HAP-1 (cell line): ENCODE measurements around the gene CCDC88B.
A peak's percentile ranks its signal among the peaks of the same experiment; 100 is the strongest.

Experiments used
- DNase-seq, 2 experiments: peaks; one replicate each; pipeline ENCODE4 v3.0.0-alpha.2; 2016 to 2020; ENCODE audit warnings: low spot score in 2 of 2
- H3K27me3 ChIP-seq: fragments of 250-450 bp; sonication (Bioruptor Pico); 2 replicates; pipeline ENCODE4 v1.5.1; 2020; ENCODE audit warnings: low read depth, mild to moderate bottlenecking, moderate library complexity
- H3K36me3 ChIP-seq: fragments of 250-450 bp; sonication (Bioruptor Pico); replicated peaks from 2 replicates; pipeline ENCODE4 v1.5.1; 2020; ENCODE audit warnings: mild to moderate bottlenecking
- H3K4me1 ChIP-seq: fragments of 250-450 bp; sonication (Bioruptor Pico); 2 replicates; pipeline ENCODE4 v1.5.1; 2020; ENCODE audit warnings: mild to moderate bottlenecking
- H3K4me3 ChIP-seq: fragments of 250-450 bp; sonication (Bioruptor Pico); 2 replicates; pipeline ENCODE4 v1.5.1; 2020; ENCODE audit warnings: mild to moderate bottlenecking, moderate library complexity
- H3K9me3 ChIP-seq: fragments of 250-450 bp; sonication (Bioruptor Pico); 2 replicates; pipeline ENCODE4 v1.5.1; 2020; ENCODE audit warnings: mild to moderate bottlenecking, moderate library complexity
- in situ Hi-C: fragments of 300-500 bp; cut with MboI; formaldehyde crosslinking; loops from 3 replicates; pipeline ENCODE4 v1.14.3; 2020; ENCODE audit warnings: low sequenced_read_pairs, inconsistent platforms, mixed read lengths

Gene CCDC88B

GRCh38 chr11:64360448-64360921 lies 20.5 kb downstream of the CCDC88B start:
- no peak for DNase-seq
- H3K4me3 ChIP-seq = no peak overlapping the region

GRCh38 chr11:64361659-64362058 lies 21.7 kb downstream of the CCDC88B start:
- H3K4me3 ChIP-seq = no peak overlapping the region
- peaks cover 9% of the 10 kb centered on the region for H3K4me1 ChIP-seq
- peaks cover 29% of the 10 kb centered on the region for H3K36me3 ChIP-seq
- no peaks in the 10 kb centered on the region for H3K9me3 ChIP-seq
- in situ Hi-C loops = no loop called here
- no peaks in the 10 kb centered on the region for H3K27me3 ChIP-seq
- DNase-seq = no peak

More at GRCh38 chr11:64360448-64360921, 20.5 kb downstream of the CCDC88B start:
- Histone ChIP-seq H3K27me3 (no peaks in the 10 kb centered on the region), H3K4me1 (peaks cover 9% of the 10 kb centered on the region), H3K9me3 (no peaks in the 10 kb centered on the region), H3K36me3 (peaks cover 21% of the 10 kb centered on the region)
- in situ Hi-C loops = no loop called here

GRCh38 chr11:64362339-64362738 lies 22.3 kb downstream of the CCDC88B start:
- in situ Hi-C loops = no loop called here
- H3K4me1 ChIP-seq = peaks cover 9% of the 10 kb centered on the region
- H3K4me3 ChIP-seq = no peak overlapping the region
- DNase-seq = no peak
- peaks cover 31% of the 10 kb centered on the region for H3K36me3 ChIP-seq
- H3K9me3 ChIP-seq = no peaks in the 10 kb centered on the region
- H3K27me3 ChIP-seq = no peaks in the 10 kb centered on the region

DNA sequence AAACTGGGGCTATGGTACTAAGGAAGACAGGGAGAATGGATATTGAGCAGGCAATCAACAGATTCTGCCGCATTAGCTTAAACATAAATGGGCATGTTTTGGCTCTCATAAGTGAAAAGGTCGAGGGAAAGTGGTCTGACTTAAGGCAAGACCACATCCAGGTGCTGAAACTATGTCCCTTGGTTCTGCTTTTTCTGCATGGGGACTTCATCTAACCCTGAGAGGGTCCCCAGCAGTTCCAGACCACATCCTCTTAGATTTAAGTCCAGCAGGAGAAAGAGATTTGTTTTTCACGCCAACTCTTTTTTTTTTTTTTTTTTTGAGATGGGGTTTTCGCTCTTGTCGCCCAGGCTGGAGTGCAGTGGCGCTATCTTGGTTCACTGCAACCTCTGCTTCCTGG lies 24.4 kb downstream of the CCDC88B start:
- H3K4me3 ChIP-seq = no peak overlapping the region
- H3K27me3 ChIP-seq = no peaks in the 10 kb centered on the region
- H3K4me1 ChIP-seq = no peaks in the 10 kb centered on the region
- in situ Hi-C loops = no loop called here
- peaks cover 38% of the 10 kb centered on the region for H3K36me3 ChIP-seq
- H3K9me3 ChIP-seq = no peaks in the 10 kb centered on the region
- DNase-seq = no peak

DNA sequence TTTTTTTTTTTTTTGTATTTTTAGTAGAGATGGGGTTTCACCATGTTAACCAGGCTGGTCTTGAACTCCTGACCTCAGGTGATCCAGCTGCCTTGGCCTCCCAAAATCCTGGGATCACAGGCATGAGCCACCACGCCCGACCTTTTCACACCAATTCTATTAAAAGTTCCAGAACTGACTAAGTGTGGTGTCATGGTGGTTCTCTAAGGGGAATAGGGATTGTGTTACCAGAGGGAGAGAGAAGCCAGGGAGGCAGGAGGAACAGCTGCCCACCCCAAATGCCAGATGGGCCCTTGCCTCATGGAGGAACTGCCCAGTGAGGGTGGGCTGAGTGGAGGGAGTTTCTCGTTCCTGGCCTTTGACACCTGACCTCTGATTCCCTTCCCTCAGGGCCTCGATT lies 24.9 kb downstream of the CCDC88B start:
- no peaks in the 10 kb centered on the region for H3K27me3 ChIP-seq
- no peak overlapping the region for H3K4me3 ChIP-seq
- DNase-seq = no peak
- no peaks in the 10 kb centered on the region for H3K9me3 ChIP-seq
- in situ Hi-C loops = no loop called here
- peaks cover 38% of the 10 kb centered on the region for H3K36me3 ChIP-seq
- H3K4me1 ChIP-seq = no peaks in the 10 kb centered on the region

GRCh38 chr11:64366751-64367150 lies 26.7 kb downstream of the CCDC88B start:
- no peaks in the 10 kb centered on the region for H3K9me3 ChIP-seq
- H3K4me3 ChIP-seq = no peak overlapping the region
- DNase-seq = no peak
- no peaks in the 10 kb centered on the region for H3K4me1 ChIP-seq
- no peaks in the 10 kb centered on the region for H3K27me3 ChIP-seq
- in situ Hi-C loops = no loop called here
- peaks cover 32% of the 10 kb centered on the region for H3K36me3 ChIP-seq

DNA sequence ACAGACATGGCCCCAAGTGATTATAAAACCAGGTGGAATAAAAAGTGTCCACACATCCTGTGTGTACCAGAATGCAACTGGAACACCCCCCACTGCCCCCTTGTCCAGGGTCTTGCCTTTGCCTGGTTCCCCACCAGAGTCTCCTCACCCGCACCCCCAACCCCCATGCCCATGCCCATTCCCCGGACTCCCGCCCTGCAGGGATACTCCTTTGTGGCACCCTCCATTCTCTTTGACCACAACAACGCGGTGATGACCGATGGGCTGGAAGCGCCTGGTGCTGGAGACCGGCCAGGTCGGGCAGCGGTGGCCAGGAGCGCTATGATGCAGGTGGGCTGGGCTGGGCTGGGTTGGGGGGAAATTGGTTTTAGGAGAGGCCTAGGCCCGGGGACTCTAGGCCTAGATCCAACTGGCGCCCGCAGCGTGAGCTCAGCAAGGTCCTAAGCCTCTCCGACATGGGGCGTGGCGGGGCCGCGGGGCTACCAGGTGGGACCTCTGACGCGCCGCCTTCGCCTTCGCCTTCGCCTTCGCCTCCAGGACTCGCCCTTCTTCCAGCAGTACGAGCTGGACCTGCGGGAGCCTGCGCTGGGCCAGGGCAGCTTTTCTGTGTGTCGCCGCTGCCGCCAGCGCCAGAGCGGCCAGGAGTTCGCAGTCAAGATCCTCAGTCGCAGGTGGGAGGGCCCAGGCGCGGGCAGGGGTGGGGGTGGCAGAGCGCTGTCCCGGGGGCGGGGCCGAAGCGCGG lies 28.1 kb downstream of the CCDC88B start:
- H3K27me3 ChIP-seq = no peaks in the 10 kb centered on the region
- no peaks in the 10 kb centered on the region for H3K4me1 ChIP-seq
- H3K9me3 ChIP-seq = no peaks in the 10 kb centered on the region
- H3K36me3 ChIP-seq = peaks cover 22% of the 10 kb centered on the region
- no peak for DNase-seq
- H3K4me3 ChIP-seq = no peak overlapping the region
- in situ Hi-C loops = no loop called here

GRCh38 chr11:64368673-64369074 lies 28.7 kb downstream of the CCDC88B start:
- no peak for DNase-seq
- no peak overlapping the region for H3K4me3 ChIP-seq
- H3K27me3 ChIP-seq = no peaks in the 10 kb centered on the region
- H3K36me3 ChIP-seq = peaks cover 22% of the 10 kb centered on the region
- in situ Hi-C loops = no loop called here
- no peaks in the 10 kb centered on the region for H3K9me3 ChIP-seq
- H3K4me1 ChIP-seq = no peaks in the 10 kb centered on the region

DNA sequence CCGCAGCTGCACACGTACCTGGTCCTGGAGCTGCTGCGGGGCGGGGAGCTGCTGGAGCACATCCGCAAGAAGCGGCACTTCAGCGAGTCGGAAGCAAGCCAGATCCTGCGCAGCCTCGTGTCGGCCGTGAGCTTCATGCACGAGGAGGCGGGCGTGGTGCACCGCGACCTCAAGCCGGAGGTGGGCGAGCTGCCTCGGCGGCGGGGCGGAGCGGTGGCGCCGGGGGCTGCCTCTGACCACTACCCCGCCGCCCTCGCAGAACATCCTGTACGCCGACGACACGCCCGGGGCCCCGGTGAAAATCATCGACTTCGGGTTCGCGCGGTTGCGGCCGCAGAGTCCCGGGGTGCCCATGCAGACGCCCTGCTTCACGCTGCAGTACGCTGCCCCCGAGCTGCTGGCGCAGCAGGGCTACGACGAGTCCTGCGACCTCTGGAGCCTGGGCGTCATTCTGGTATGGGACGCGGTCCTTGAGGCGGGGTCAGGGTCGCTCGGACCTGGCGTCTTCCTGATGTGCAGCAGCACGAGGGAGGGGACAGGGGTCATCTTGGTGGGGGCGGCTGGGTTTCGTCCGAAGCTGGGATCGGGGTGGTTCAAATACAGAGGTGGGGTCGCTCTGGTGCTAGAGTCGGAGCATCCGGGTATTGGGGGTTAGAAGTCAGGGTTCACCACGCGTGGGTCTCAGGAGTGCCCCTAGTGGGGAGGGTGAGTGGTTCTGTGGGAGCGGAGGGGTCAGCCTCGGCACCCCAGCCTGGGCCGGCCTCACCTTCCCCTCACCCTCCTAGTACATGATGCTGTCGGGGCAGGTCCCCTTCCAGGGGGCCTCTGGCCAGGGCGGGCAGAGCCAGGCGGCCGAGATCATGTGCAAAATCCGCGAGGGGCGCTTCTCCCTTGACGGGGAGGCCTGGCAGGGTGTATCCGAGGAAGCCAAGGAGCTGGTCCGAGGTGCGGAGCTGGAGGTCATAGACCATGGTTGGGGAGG lies 29.7 kb downstream of the CCDC88B start:
- Histone ChIP-seq H3K36me3 (peaks cover 22% of the 10 kb centered on the region), H3K9me3 (no peaks in the 10 kb centered on the region), H3K4me1 (no peaks in the 10 kb centered on the region), H3K27me3 (no peaks in the 10 kb centered on the region), H3K4me3 (no peak overlapping the region)
- in situ Hi-C loops = no loop called here
- DNase-seq = no peak

DNA sequence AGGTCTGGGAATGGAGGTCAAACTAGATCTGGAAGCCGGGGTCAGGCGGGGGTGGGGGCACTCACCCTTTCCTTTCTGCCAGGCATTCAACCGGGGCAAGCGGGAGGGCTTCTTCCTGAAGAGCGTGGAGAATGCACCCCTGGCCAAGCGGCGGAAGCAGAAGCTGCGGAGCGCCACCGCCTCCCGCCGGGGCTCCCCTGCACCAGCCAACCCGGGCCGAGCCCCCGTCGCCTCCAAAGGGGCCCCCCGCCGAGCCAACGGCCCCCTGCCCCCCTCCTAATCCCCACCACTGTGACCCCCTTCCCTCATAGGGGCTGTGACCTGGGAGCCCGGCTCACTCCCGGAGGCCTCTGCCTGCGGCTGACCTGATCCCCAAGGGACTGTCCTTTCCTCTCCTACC lies 31.2 kb downstream of the CCDC88B start:
- in situ Hi-C loops = no loop called here
- no peak overlapping the region for H3K4me3 ChIP-seq
- H3K27me3 ChIP-seq = no peaks in the 10 kb centered on the region
- no peak for DNase-seq
- H3K4me1 ChIP-seq = no peaks in the 10 kb centered on the region
- peaks cover 13% of the 10 kb centered on the region for H3K36me3 ChIP-seq
- no peaks in the 10 kb centered on the region for H3K9me3 ChIP-seq

DNA sequence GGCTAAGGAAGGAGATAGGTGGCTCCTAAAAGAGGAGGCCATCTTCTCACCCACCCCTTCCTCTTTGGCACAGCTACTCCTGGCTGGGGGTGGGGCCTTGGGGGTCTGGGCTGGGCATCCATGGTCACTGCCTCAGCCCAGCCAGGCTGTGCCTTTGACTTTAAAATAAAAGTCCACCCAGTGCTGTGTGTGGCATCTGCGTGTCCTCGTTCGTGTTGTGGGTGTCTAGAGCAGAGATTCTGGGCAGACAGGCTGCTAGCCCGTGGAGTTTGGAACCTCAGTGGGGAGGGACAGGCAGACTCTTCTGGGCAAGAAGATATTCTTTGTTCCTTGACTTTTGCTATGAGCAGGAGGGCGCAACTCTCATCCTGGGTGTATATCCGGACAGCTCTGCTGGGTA lies 32.0 kb downstream of the CCDC88B start:
- H3K9me3 ChIP-seq = no peaks in the 10 kb centered on the region
- no peaks in the 10 kb centered on the region for H3K27me3 ChIP-seq
- in situ Hi-C loops = no loop called here

GRCh38 chr11:64372802-64373597 lies 33.0 kb downstream of the CCDC88B start:
- Histone ChIP-seq H3K4me1 (no peaks in the 10 kb centered on the region), H3K4me3 (peak overlapping the region; percentile 14), H3K27me3 (no peaks in the 10 kb centered on the region), H3K36me3 (no peaks in the 10 kb centered on the region; the same call in 1 of the 2 replicates), H3K9me3 (no peaks in the 10 kb centered on the region)
- in situ Hi-C loops = no loop called here
- peak; percentile 32 to 78 for DNase-seq

More for the DNA sequence above, 32.0 kb downstream of the CCDC88B start:
- no peak for DNase-seq
- no peaks in the 10 kb centered on the region for H3K4me1 ChIP-seq
- H3K4me3 ChIP-seq = no peak overlapping the region
- peaks cover 7% of the 10 kb centered on the region; the same call in 1 of the 2 replicates for H3K36me3 ChIP-seq

- H3K9me3 ChIP-seq = no peaks in the 10 kb centered on the region
- no peaks in the 10 kb centered on the region for H3K27me3 ChIP-seq
- no peaks in the 10 kb centered on the region for H3K4me1 ChIP-seq
- in situ Hi-C loops = no loop called here
- H3K4me3 ChIP-seq = peak overlapping the region; percentile 14
- H3K36me3 ChIP-seq = no peaks in the 10 kb centered on the region
- DNase-seq = no peak
Measured at GRCh38 chr11:64373598-64373974, 33.6 kb downstream of the CCDC88B start.
